ENCODE results near the gene PTPN1. TPM values are rescaled to one million over a fixed set of nuclear protein-coding genes. Genes with fewer than 3 reads are reported as not detected.

The PTPN1 gene
- total and polyA plus RNA-seq, 2 of the 13 experiments (the other 11 are each of a cell fraction or from before 2014, with no cell fraction given) = 17.7 to 37.2 TPM

DNA sequence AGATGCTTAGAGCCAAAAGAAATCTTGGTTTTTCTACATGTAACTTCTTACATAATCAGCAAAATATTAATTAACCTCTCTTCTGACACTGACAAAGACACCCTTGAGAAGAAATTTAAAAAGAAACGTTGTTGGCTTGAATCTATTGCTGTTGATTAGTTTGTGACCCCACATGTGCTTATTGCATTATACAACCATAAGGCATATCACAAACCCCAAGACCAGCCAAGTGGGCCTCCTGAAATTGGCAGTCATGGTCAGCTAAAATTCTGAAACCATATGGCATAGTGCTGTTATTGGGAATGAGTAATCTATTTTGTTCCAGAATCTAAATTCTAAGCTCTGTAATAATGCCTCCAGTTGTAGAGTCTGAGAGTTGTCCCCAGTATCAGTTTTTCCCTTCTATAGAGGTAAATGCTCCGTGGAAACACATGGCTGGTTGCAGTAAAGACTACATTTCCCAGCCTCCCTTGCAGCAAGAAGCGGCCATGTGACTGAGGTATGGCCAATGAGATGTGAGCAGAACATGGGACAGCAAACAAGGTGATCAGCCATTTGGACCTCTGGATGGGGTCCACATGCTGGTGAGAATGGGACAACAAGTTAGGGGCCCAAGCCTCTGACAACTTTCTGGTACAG lies 42.3 kb upstream of the PTPN1 start (continued):
- TF ChIP-seq ZBTB7B (CRISPR knock-in tag; IDR thresholded peaks at IDR 0.05) (no peak), NFYB (CRISPR knock-in tag; IDR thresholded peaks at IDR 0.05) (peak; percentile 88), CBX5 (CRISPR knock-in tag; IDR thresholded peaks at IDR 0.05; ENCODE audit: borderline replicate concordance) (peak; percentile 54; the same call in 1 of the 2 replicates), CREM (IDR thresholded peaks at IDR 0.05) (peak; percentile 59; the same call in 1 of the 2 replicates), CREM (CRISPR knock-in tag; IDR thresholded peaks at IDR 0.05) (no peak), MXD4 (CRISPR knock-in tag; IDR thresholded peaks at IDR 0.05) (peak; percentile 59; the same call in 1 of the 2 replicates), XRCC5 (optimal IDR thresholded peaks at IDR 0.05; ENCODE audit: low read length) (peak; percentile 17), CEBPG (CRISPR knock-in tag; IDR thresholded peaks at IDR 0.05) (0 out of 2 replicates have a peak, but pooled peaks have one; percentile 29), GATAD1 (CRISPR knock-in tag; IDR thresholded peaks at IDR 0.05) (0 out of 2 replicates have a peak, but pooled peaks have one; percentile 35), ZNF549 (CRISPR knock-in tag; IDR thresholded peaks at IDR 0.05) (no peak), FOSL2 (CRISPR knock-in tag; IDR thresholded peaks at IDR 0.05) (peak; percentile 52), NCOA2 (CRISPR knock-in tag; IDR thresholded peaks at IDR 0.05) (0 out of 2 replicates have a peak, but pooled peaks have one; percentile 17), YEATS2 (CRISPR knock-in tag; IDR thresholded peaks at IDR 0.05; ENCODE audit: borderline replicate concordance) (peak; percentile 17; the same call in 1 of the 2 replicates), BCL6 (CRISPR knock-in tag; IDR thresholded peaks at IDR 0.05) (no peak), PHF21A (CRISPR knock-in tag; IDR thresholded peaks at IDR 0.05) (peak; percentile 21; the same call in 1 of the 2 replicates), MXI1 (IDR thresholded peaks at IDR 0.05; ENCODE audit: borderline replicate concordance, low read depth, low read length) (peak; percentile 74; the same call in 1 of the 3 replicates), ZSCAN20 (CRISPR knock-in tag; IDR thresholded peaks at IDR 0.05; ENCODE audit: borderline replicate concordance) (no peak), RARG (CRISPR knock-in tag; IDR thresholded peaks at IDR 0.05; ENCODE audit: low read depth) (0 out of 2 replicates have a peak, but pooled peaks have one; percentile 66), NR2C2 (CRISPR knock-in tag; IDR thresholded peaks at IDR 0.05; ENCODE audit: borderline replicate concordance) (peak; percentile 31; the same call in 1 of the 2 replicates)
- TF ChIP-seq, protein P1, sequence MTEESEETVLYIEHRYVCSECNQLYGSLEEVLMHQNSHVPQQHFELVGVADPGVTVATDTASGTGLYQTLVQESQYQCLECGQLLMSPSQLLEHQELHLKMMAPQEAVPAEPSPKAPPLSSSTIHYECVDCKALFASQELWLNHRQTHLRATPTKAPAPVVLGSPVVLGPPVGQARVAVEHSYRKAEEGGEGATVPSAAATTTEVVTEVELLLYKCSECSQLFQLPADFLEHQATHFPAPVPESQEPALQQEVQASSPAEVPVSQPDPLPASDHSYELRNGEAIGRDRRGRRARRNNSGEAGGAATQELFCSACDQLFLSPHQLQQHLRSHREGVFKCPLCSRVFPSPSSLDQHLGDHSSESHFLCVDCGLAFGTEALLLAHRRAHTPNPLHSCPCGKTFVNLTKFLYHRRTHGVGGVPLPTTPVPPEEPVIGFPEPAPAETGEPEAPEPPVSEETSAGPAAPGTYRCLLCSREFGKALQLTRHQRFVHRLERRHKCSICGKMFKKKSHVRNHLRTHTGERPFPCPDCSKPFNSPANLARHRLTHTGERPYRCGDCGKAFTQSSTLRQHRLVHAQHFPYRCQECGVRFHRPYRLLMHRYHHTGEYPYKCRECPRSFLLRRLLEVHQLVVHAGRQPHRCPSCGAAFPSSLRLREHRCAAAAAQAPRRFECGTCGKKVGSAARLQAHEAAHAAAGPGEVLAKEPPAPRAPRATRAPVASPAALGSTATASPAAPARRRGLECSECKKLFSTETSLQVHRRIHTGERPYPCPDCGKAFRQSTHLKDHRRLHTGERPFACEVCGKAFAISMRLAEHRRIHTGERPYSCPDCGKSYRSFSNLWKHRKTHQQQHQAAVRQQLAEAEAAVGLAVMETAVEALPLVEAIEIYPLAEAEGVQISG (CRISPR knock-in tag; IDR thresholded peaks at IDR 0.05) = peak; percentile 60; the same call in 1 of the 2 replicates
- TF ChIP-seq, protein P2, sequence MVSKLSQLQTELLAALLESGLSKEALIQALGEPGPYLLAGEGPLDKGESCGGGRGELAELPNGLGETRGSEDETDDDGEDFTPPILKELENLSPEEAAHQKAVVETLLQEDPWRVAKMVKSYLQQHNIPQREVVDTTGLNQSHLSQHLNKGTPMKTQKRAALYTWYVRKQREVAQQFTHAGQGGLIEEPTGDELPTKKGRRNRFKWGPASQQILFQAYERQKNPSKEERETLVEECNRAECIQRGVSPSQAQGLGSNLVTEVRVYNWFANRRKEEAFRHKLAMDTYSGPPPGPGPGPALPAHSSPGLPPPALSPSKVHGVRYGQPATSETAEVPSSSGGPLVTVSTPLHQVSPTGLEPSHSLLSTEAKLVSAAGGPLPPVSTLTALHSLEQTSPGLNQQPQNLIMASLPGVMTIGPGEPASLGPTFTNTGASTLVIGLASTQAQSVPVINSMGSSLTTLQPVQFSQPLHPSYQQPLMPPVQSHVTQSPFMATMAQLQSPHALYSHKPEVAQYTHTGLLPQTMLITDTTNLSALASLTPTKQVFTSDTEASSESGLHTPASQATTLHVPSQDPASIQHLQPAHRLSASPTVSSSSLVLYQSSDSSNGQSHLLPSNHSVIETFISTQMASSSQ (IDR thresholded peaks at IDR 0.05; ENCODE audit: low read depth) = no peak
- TF ChIP-seq, protein P2 (CRISPR knock-in tag; IDR thresholded peaks at IDR 0.05; ENCODE audit: borderline replicate concordance) = peak; percentile 28; the same call in 1 of the 2 replicates
- TF ChIP-seq, protein P3, sequence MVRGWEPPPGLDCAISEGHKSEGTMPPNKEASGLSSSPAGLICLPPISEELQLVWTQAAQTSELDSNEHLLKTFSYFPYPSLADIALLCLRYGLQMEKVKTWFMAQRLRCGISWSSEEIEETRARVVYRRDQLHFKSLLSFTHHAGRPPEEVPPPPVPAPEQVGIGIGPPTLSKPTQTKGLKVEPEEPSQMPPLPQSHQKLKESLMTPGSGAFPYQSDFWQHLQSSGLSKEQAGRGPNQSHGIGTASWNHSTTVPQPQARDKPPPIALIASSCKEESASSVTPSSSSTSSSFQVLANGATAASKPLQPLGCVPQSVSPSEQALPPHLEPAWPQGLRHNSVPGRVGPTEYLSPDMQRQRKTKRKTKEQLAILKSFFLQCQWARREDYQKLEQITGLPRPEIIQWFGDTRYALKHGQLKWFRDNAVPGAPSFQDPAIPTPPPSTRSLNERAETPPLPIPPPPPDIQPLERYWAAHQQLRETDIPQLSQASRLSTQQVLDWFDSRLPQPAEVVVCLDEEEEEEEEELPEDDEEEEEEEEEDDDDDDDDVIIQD (CRISPR knock-in tag; IDR thresholded peaks at IDR 0.05; ENCODE audit: low read depth) = 0 out of 2 replicates have a peak, but pooled peaks have one; percentile 41
